Measurements from ENCODE around the gene FERMT3. TPM values are rescaled to one million over a fixed set of nuclear protein-coding genes. Genes with fewer than 3 reads are reported as not detected.

The FERMT3 gene
- total and polyA plus RNA-seq, 2 of the 13 experiments (the other 11 are each of a cell fraction or from before 2014, with no cell fraction given) = 0.29 TPM; not detected in 1

GRCh38 chr11:64226507-64227051 lies 20.1 kb downstream of the FERMT3 start (continued):
- TF ChIP-seq ZNF451 (CRISPR knock-in tag; IDR thresholded peaks at IDR 0.05) (0 out of 2 replicates have a peak, but pooled peaks have one; percentile 21), THRA (CRISPR knock-in tag; IDR thresholded peaks at IDR 0.05; ENCODE audit: borderline replicate concordance) (peak; percentile 57; the same call in 1 of the 2 replicates), MIER2 (CRISPR knock-in tag; IDR thresholded peaks at IDR 0.05) (no peak), ZNF782 (CRISPR knock-in tag; IDR thresholded peaks at IDR 0.05; ENCODE audit: borderline replicate concordance) (no peak), MAZ (IDR thresholded peaks at IDR 0.05; ENCODE audit: borderline replicate concordance, low read depth, low read length) (no peak), MAZ (CRISPR knock-in tag; IDR thresholded peaks at IDR 0.05; ENCODE audit: low read depth) (no peak), KMT2B (CRISPR knock-in tag; IDR thresholded peaks at IDR 0.05) (no peak), GFI1 (CRISPR knock-in tag; IDR thresholded peaks at IDR 0.05; ENCODE audit: borderline replicate concordance) (no peak), ZNF674 (CRISPR knock-in tag; IDR thresholded peaks at IDR 0.05; ENCODE audit: low read depth) (no peak), TAF1 (CRISPR knock-in tag; IDR thresholded peaks at IDR 0.05) (no peak), HNRNPUL1 (IDR thresholded peaks at IDR 0.05; ENCODE audit: low read depth, low read length) (no peak), ARHGAP35 (CRISPR knock-in tag; IDR thresholded peaks at IDR 0.05; ENCODE audit: borderline replicate concordance) (0 out of 2 replicates have a peak, but pooled peaks have one; percentile 41), ZNF292 (CRISPR knock-in tag; IDR thresholded peaks at IDR 0.05; ENCODE audit: borderline replicate concordance, low read depth) (no peak), AHR (CRISPR knock-in tag; IDR thresholded peaks at IDR 0.05) (0 out of 2 replicates have a peak, but pooled peaks have one; percentile 24), ZZZ3 (CRISPR knock-in tag; IDR thresholded peaks at IDR 0.05; ENCODE audit: borderline replicate concordance) (no peak), THAP7 (CRISPR knock-in tag; IDR thresholded peaks at IDR 0.05) (no peak; the same call in 1 of the 2 replicates), DPF2 (CRISPR knock-in tag; IDR thresholded peaks at IDR 0.05; ENCODE audit: borderline replicate concordance, low read depth) (no peak), SRF (IDR thresholded peaks at IDR 0.05; ENCODE audit: low read depth, low read length) (no peak)
- TF ChIP-seq, protein P1, sequence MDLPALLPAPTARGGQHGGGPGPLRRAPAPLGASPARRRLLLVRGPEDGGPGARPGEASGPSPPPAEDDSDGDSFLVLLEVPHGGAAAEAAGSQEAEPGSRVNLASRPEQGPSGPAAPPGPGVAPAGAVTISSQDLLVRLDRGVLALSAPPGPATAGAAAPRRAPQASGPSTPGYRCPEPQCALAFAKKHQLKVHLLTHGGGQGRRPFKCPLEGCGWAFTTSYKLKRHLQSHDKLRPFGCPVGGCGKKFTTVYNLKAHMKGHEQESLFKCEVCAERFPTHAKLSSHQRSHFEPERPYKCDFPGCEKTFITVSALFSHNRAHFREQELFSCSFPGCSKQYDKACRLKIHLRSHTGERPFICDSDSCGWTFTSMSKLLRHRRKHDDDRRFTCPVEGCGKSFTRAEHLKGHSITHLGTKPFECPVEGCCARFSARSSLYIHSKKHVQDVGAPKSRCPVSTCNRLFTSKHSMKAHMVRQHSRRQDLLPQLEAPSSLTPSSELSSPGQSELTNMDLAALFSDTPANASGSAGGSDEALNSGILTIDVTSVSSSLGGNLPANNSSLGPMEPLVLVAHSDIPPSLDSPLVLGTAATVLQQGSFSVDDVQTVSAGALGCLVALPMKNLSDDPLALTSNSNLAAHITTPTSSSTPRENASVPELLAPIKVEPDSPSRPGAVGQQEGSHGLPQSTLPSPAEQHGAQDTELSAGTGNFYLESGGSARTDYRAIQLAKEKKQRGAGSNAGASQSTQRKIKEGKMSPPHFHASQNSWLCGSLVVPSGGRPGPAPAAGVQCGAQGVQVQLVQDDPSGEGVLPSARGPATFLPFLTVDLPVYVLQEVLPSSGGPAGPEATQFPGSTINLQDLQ (CRISPR knock-in tag; IDR thresholded peaks at IDR 0.05) = no peak
